ENCODE data around the gene UBE2V1. TPM values are rescaled to one million over a fixed set of nuclear protein-coding genes. Genes with fewer than 3 reads are reported as not detected.

UBE2V1 gene
- total RNA-seq, 1 experiment from 2014 or later: 119 TPM

DNA sequence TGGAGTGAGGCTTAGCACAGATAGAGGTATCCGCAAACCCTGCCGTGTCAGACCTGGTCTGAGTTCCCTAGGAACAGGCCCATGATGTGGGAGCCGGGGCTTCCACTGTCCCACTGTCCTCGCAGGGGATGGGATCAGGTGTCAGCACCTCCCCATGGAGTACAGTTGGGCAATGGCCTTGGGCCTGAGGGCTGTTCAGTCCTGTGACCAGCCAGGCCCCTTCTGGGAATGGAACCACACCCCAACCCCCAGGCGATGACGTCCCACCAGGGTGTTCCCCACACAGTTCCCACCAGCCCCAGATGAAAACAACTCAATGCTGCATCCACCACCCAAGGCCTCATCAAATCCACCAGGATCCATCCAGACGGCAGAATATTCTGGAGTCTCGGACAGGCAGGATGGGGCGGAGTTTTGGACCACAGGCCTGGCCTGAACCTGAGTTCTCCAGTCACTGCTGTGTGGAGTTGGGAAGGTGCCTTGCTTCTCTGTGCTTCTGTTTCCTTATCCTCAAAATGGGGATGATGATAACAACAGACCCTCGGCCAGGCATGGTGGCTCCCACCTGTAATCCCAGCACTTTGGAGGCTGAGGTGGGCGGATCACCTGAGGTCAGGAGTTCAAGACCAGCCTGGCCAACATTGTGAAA is 62.2 kb downstream of the UBE2V1 start:
- H3K4me1 ChIP-seq (ENCODE audit: insufficient read depth, low read length): peaks cover 5% of the 10 kb centered on the region; the same call in 1 of the 2 replicates
- DNase-seq (no peak), ATAC-seq (no peak)
- H3K79me2 ChIP-seq (ENCODE audit: low read length): no peaks in the 10 kb centered on the region
- H2AFZ ChIP-seq (ENCODE audit: low read length): no peak overlapping the region
- no peaks in the 10 kb centered on the region for H3K9me3 ChIP-seq (ENCODE audit: low read length)
- H3K27me3 ChIP-seq (ENCODE audit: low read length): no peaks in the 10 kb centered on the region
- no peak overlapping the region for H3K9ac ChIP-seq (ENCODE audit: low read length)
- no peaks in the 10 kb centered on the region for H4K20me1 ChIP-seq (ENCODE audit: low read length)
- TF ChIP-seq EZH2phosphoT487 (IDR thresholded peaks at IDR 0.05; ENCODE audit: borderline replicate concordance, low read length) (no peak), EZH2 (IDR thresholded peaks at IDR 0.05; ENCODE audit: low read length, unreplicated experiment) (no peak)
- TF ChIP-seq, protein P1, sequence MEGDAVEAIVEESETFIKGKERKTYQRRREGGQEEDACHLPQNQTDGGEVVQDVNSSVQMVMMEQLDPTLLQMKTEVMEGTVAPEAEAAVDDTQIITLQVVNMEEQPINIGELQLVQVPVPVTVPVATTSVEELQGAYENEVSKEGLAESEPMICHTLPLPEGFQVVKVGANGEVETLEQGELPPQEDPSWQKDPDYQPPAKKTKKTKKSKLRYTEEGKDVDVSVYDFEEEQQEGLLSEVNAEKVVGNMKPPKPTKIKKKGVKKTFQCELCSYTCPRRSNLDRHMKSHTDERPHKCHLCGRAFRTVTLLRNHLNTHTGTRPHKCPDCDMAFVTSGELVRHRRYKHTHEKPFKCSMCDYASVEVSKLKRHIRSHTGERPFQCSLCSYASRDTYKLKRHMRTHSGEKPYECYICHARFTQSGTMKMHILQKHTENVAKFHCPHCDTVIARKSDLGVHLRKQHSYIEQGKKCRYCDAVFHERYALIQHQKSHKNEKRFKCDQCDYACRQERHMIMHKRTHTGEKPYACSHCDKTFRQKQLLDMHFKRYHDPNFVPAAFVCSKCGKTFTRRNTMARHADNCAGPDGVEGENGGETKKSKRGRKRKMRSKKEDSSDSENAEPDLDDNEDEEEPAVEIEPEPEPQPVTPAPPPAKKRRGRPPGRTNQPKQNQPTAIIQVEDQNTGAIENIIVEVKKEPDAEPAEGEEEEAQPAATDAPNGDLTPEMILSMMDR (conservative IDR thresholded peaks at IDR 0.05; ENCODE audit: low read depth, low read length): no peak
- ChIA-PET POLR2A (ENCODE audit: unreplicated experiment) (no interaction called here), CTCF (no interaction called here)
- no peaks in the 10 kb centered on the region for H3K9me2 ChIP-seq (replicated peaks; ENCODE audit: low read length)
- no peaks in the 10 kb centered on the region for H3K36me3 ChIP-seq (ENCODE audit: low read depth, low read length)
- no peak overlapping the region for H3K27ac ChIP-seq (ENCODE audit: low read length)
- no TSS peak for BruUV-seq (replicated peaks)
- no peak overlapping the region for H3K4me3 ChIP-seq (ENCODE audit: low read length)
- H3F3A ChIP-seq (ENCODE audit: low read length, unreplicated experiment): no peaks in the 10 kb centered on the region
- H3K4me2 ChIP-seq (ENCODE audit: low read length): no peak overlapping the region
- intact Hi-C loops (cut with micrococcal nuclease): no loop called here

DNA sequence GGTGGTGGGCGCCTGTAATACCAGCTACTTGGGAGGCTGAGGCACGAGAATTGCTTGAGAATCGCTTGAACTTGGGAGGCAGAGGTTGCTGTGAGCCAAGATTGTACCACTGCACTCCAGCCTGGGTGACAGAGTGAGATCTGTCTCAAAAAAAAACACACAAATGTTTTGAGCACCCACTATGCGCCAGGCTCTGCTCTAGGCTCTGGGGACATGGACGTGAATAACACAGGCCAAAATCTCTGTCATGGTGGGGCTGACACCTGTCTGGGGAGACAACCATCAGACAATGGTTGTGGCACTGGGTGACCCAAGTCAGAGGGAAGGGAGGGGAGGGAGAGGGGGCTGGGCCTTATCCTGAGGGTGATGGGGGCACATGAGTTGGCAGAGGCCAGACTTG is 62.7 kb downstream of the UBE2V1 start:
- peaks cover 5% of the 10 kb centered on the region; the same call in 1 of the 2 replicates for H3K4me1 ChIP-seq (ENCODE audit: insufficient read depth, low read length)
- H2AFZ ChIP-seq (ENCODE audit: low read length): no peak overlapping the region
- CTCF ChIA-PET: no interaction called here
- POLR2A ChIA-PET (ENCODE audit: unreplicated experiment): no interaction called here
- DNase-seq (no peak), ATAC-seq (no peak)
- H3K4me2 ChIP-seq (ENCODE audit: low read length): no peak overlapping the region
- no peaks in the 10 kb centered on the region for H3K9me2 ChIP-seq (replicated peaks; ENCODE audit: low read length)
- TF ChIP-seq, protein P1 (conservative IDR thresholded peaks at IDR 0.05; ENCODE audit: low read depth, low read length): no peak
- TF ChIP-seq EZH2phosphoT487 (IDR thresholded peaks at IDR 0.05; ENCODE audit: borderline replicate concordance, low read length) (no peak), EZH2 (IDR thresholded peaks at IDR 0.05; ENCODE audit: low read length, unreplicated experiment) (no peak)
- H3K4me3 ChIP-seq (ENCODE audit: low read length): no peak overlapping the region
- intact Hi-C loops (cut with micrococcal nuclease): no loop called here
- no peaks in the 10 kb centered on the region for H3K36me3 ChIP-seq (ENCODE audit: low read depth, low read length)
- no peaks in the 10 kb centered on the region for H3F3A ChIP-seq (ENCODE audit: low read length, unreplicated experiment)
- H3K27ac ChIP-seq (ENCODE audit: low read length): no peak overlapping the region
- no peaks in the 10 kb centered on the region for H4K20me1 ChIP-seq (ENCODE audit: low read length)
- no peaks in the 10 kb centered on the region for H3K9me3 ChIP-seq (ENCODE audit: low read length)
- no TSS peak for BruUV-seq (replicated peaks)
- H3K79me2 ChIP-seq (ENCODE audit: low read length): no peaks in the 10 kb centered on the region
- no peaks in the 10 kb centered on the region for H3K27me3 ChIP-seq (ENCODE audit: low read length)
- H3K9ac ChIP-seq (ENCODE audit: low read length): no peak overlapping the region

DNA sequence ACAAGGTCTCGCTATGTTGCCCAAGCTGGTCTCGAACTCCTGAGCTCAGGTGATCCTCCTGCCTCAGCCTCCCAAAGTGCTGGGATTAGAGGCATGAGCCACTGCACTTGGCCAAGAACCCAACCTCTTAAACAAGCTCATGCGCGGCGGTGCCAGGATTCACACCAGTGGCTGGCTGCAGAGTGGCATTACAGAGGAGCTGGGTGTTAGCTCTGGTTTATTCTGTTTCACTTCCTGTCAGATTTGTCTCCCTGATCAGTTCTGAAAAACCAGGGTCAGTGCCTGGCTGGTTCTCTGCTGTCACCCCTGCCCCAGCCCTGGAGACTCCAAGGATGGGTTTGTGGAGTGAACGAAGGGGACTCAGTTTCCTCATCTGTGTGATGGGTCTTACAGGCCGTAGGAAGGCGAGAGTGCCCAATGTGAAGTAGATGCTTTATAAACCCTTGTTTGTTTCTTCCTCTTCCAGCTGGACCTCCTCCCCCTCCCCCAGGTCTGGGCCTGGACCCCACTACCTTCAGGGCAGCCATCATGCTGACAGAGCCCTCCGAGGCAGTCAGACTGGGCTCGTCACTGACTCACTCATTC is 63.4 kb downstream of the UBE2V1 start:
- DNase-seq: no peak
- Histone ChIP-seq H3K4me2 (ENCODE audit: low read length) (no peak overlapping the region), H3K4me1 (ENCODE audit: insufficient read depth, low read length) (peaks cover 5% of the 10 kb centered on the region; the same call in 1 of the 2 replicates), H3K9me3 (ENCODE audit: low read length) (no peaks in the 10 kb centered on the region), H2AFZ (ENCODE audit: low read length) (no peak overlapping the region), H3K4me3 (ENCODE audit: low read length) (no peak overlapping the region), H4K20me1 (ENCODE audit: low read length) (no peaks in the 10 kb centered on the region), H3F3A (ENCODE audit: low read length, unreplicated experiment) (no peaks in the 10 kb centered on the region), H3K79me2 (ENCODE audit: low read length) (no peaks in the 10 kb centered on the region), H3K9ac (ENCODE audit: low read length) (no peak overlapping the region), H3K36me3 (ENCODE audit: low read depth, low read length) (no peaks in the 10 kb centered on the region), H3K27me3 (ENCODE audit: low read length) (no peaks in the 10 kb centered on the region), H3K27ac (ENCODE audit: low read length) (no peak overlapping the region), H3K9me2 (replicated peaks; ENCODE audit: low read length) (no peaks in the 10 kb centered on the region)
- TF ChIP-seq EZH2phosphoT487 (IDR thresholded peaks at IDR 0.05; ENCODE audit: borderline replicate concordance, low read length) (no peak), EZH2 (IDR thresholded peaks at IDR 0.05; ENCODE audit: low read length, unreplicated experiment) (no peak)
- TF ChIP-seq, protein P1 (conservative IDR thresholded peaks at IDR 0.05; ENCODE audit: low read depth, low read length): no peak
- ATAC-seq: no peak
- intact Hi-C loops (cut with micrococcal nuclease): no loop called here
- ChIA-PET POLR2A (ENCODE audit: unreplicated experiment) (no interaction called here), CTCF (no interaction called here)
- no TSS peak for BruUV-seq (replicated peaks)
